HepG2 (cell line): ENCODE data around the gene ACACB.

Source experiments
- CREB3 ChIP-seq: sonication (generic); formaldehyde crosslinking; IDR thresholded peaks from 2 replicates; pipeline ENCODE4 v1.5.0; 2020; ENCODE audit warnings: missing genetic modification reagents
- RFX3 ChIP-seq: IDR thresholded peaks from 2 replicates; pipeline ENCODE4 v1.6.1; 2016; ENCODE audit warnings: missing biosample characterization, missing genetic modification reagents
- SRSF9 ChIP-seq: fragments of 200-400 bp; formaldehyde crosslinking; IDR thresholded peaks from 2 replicates; pipeline ENCODE4 v1.6.1; 2018; ENCODE audit warnings: borderline replicate concordance, mild to moderate bottlenecking, low read depth, low read length; ENCODE audit not compliant: insufficient read depth, poor library complexity, severe bottlenecking
- TF ChIP-seq, protein P1 (sequence below): sonication (generic); formaldehyde crosslinking; IDR thresholded peaks from 2 replicates; pipeline ENCODE4 v1.5.1; 2020; ENCODE audit warnings: mild to moderate bottlenecking, missing genetic modification reagents, borderline replicate concordance

- TF ChIP-seq, protein P1, sequence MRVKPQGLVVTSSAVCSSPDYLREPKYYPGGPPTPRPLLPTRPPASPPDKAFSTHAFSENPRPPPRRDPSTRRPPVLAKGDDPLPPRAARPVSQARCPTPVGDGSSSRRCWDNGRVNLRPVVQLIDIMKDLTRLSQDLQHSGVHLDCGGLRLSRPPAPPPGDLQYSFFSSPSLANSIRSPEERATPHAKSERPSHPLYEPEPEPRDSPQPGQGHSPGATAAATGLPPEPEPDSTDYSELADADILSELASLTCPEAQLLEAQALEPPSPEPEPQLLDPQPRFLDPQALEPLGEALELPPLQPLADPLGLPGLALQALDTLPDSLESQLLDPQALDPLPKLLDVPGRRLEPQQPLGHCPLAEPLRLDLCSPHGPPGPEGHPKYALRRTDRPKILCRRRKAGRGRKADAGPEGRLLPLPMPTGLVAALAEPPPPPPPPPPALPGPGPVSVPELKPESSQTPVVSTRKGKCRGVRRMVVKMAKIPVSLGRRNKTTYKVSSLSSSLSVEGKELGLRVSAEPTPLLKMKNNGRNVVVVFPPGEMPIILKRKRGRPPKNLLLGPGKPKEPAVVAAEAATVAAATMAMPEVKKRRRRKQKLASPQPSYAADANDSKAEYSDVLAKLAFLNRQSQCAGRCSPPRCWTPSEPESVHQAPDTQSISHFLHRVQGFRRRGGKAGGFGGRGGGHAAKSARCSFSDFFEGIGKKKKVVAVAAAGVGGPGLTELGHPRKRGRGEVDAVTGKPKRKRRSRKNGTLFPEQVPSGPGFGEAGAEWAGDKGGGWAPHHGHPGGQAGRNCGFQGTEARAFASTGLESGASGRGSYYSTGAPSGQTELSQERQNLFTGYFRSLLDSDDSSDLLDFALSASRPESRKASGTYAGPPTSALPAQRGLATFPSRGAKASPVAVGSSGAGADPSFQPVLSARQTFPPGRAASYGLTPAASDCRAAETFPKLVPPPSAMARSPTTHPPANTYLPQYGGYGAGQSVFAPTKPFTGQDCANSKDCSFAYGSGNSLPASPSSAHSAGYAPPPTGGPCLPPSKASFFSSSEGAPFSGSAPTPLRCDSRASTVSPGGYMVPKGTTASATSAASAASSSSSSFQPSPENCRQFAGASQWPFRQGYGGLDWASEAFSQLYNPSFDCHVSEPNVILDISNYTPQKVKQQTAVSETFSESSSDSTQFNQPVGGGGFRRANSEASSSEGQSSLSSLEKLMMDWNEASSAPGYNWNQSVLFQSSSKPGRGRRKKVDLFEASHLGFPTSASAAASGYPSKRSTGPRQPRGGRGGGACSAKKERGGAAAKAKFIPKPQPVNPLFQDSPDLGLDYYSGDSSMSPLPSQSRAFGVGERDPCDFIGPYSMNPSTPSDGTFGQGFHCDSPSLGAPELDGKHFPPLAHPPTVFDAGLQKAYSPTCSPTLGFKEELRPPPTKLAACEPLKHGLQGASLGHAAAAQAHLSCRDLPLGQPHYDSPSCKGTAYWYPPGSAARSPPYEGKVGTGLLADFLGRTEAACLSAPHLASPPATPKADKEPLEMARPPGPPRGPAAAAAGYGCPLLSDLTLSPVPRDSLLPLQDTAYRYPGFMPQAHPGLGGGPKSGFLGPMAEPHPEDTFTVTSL (CRISPR knock-in tag): no peak
- no peak for TF ChIP-seq RFX3
- TF ChIP-seq SRSF9: no peak
- no peak for TF ChIP-seq CREB3 (CRISPR knock-in tag)
These were observed 32.0 kb upstream of the ACACB start for GRCh38 chr12:109084425-109084824.
